ENCODE results near the gene NENF.

NENF gene

GRCh38 chr1:212463565-212464285 lies 31.0 kb downstream of the NENF start:
- Histone ChIP-seq H3F3A (ENCODE audit: insufficient read depth, low read length) (no peaks in the 10 kb centered on the region), H3K27me3 (replicated peaks; ENCODE audit: insufficient read depth, low read length) (no peaks in the 10 kb centered on the region), H3K9me3 (replicated peaks; ENCODE audit: insufficient read depth, low read length) (no peaks in the 10 kb centered on the region), H3K4me3 (ENCODE audit: low read length) (no peak overlapping the region), H4K20me1 (ENCODE audit: insufficient read depth, low read length) (no peaks in the 10 kb centered on the region), H2AFZ (ENCODE audit: low read length) (no peak overlapping the region), H3K4me2 (ENCODE audit: low read depth, low read length) (no peak overlapping the region), H3K9ac (ENCODE audit: low read length) (no peak overlapping the region), H3K27ac (ENCODE audit: low read length) (no peak overlapping the region), H3K36me3 (replicated peaks; ENCODE audit: insufficient read depth, low read length) (no peaks in the 10 kb centered on the region), H3K9me2 (replicated peaks; ENCODE audit: insufficient read depth, low read length) (no peaks in the 10 kb centered on the region), H3K79me2 (ENCODE audit: low read length) (no peaks in the 10 kb centered on the region), H3K4me1 (ENCODE audit: low read length) (peaks cover under 1% of the 10 kb centered on the region)
- DNase-seq, result no peak
- TF ChIP-seq CTCF (IDR thresholded peaks at IDR 0.05; ENCODE audit: low read length), result no peak
- no peak for TF ChIP-seq EZH2 (optimal IDR thresholded peaks at IDR 0.05; ENCODE audit: low read depth, low read length)

- Histone ChIP-seq H3K9me3 (replicated peaks; ENCODE audit: insufficient read depth, low read length) (no peaks in the 10 kb centered on the region), H2AFZ (ENCODE audit: low read length) (no peak overlapping the region), H3K27me3 (replicated peaks; ENCODE audit: insufficient read depth, low read length) (no peaks in the 10 kb centered on the region), H4K20me1 (ENCODE audit: insufficient read depth, low read length) (no peaks in the 10 kb centered on the region), H3K36me3 (replicated peaks; ENCODE audit: insufficient read depth, low read length) (no peaks in the 10 kb centered on the region), H3K9ac (ENCODE audit: low read length) (no peak overlapping the region), H3K4me2 (ENCODE audit: low read depth, low read length) (no peak overlapping the region), H3K27ac (ENCODE audit: low read length) (no peak overlapping the region), H3K79me2 (ENCODE audit: low read length) (no peaks in the 10 kb centered on the region), H3K4me3 (ENCODE audit: low read length) (no peak overlapping the region), H3K4me1 (ENCODE audit: low read length) (no peaks in the 10 kb centered on the region), H3F3A (ENCODE audit: insufficient read depth, low read length) (no peaks in the 10 kb centered on the region), H3K9me2 (replicated peaks; ENCODE audit: insufficient read depth, low read length) (no peaks in the 10 kb centered on the region)
- DNase-seq, result no peak
- TF ChIP-seq EZH2phosphoT487 (IDR thresholded peaks at IDR 0.05; ENCODE audit: low read length) (no peak), EZH2 (optimal IDR thresholded peaks at IDR 0.05; ENCODE audit: low read depth, low read length) (no peak), CTCF (IDR thresholded peaks at IDR 0.05; ENCODE audit: low read length) (no peak)
Measured at GRCh38 chr1:212465311-212465710, 32.6 kb downstream of the NENF start.

GRCh38 chr1:212466437-212466836 lies 33.7 kb downstream of the NENF start:
- H3K9me2 ChIP-seq (replicated peaks; ENCODE audit: insufficient read depth, low read length), result no peaks in the 10 kb centered on the region
- no peaks in the 10 kb centered on the region for H4K20me1 ChIP-seq (ENCODE audit: insufficient read depth, low read length)
- no peaks in the 10 kb centered on the region for H3K4me1 ChIP-seq (ENCODE audit: low read length)
- no peak overlapping the region for H3K4me3 ChIP-seq (ENCODE audit: low read length)
- H3K79me2 ChIP-seq (ENCODE audit: low read length), result no peaks in the 10 kb centered on the region
- no peak overlapping the region for H3K9ac ChIP-seq (ENCODE audit: low read length)
- H3K27me3 ChIP-seq (replicated peaks; ENCODE audit: insufficient read depth, low read length), result no peaks in the 10 kb centered on the region
- no peaks in the 10 kb centered on the region for H3F3A ChIP-seq (ENCODE audit: insufficient read depth, low read length)
- no peaks in the 10 kb centered on the region for H3K9me3 ChIP-seq (replicated peaks; ENCODE audit: insufficient read depth, low read length)
- H3K27ac ChIP-seq (ENCODE audit: low read length), result no peak overlapping the region
- H3K4me2 ChIP-seq (ENCODE audit: low read depth, low read length), result no peak overlapping the region
- no peak for DNase-seq
- TF ChIP-seq EZH2 (optimal IDR thresholded peaks at IDR 0.05; ENCODE audit: low read depth, low read length) (no peak), CTCF (IDR thresholded peaks at IDR 0.05; ENCODE audit: low read length) (no peak), EZH2phosphoT487 (IDR thresholded peaks at IDR 0.05; ENCODE audit: low read length) (no peak)
- no peaks in the 10 kb centered on the region for H3K36me3 ChIP-seq (replicated peaks; ENCODE audit: insufficient read depth, low read length)
- no peak overlapping the region for H2AFZ ChIP-seq (ENCODE audit: low read length)
